Measurements from ENCODE around the gene TTK. TPM values are rescaled to one million over a fixed set of nuclear protein-coding genes. Genes with fewer than 3 reads are reported as not detected.
"Not testable (repeated sequence)": the region's sequence is repeated elsewhere in the genome, so short reads cannot be mapped to it uniquely, and the experiment has no call there.

TTK gene
- total RNA-seq, 1 donor from 2014 or later: not detected

- intact Hi-C loops (cut with DNase I): no loop called here
- no peak for TF ChIP-seq CTCF (IDR thresholded peaks at IDR 0.05)
- H3K27me3 ChIP-seq: no peaks in the 10 kb centered on the region
- no peak overlapping the region for H3K4me3 ChIP-seq
- no peaks in the 10 kb centered on the region for H3K36me3 ChIP-seq
- no peaks in the 10 kb centered on the region for H3K9me3 ChIP-seq
- no peaks in the 10 kb centered on the region for H3K4me1 ChIP-seq
- H3K27ac ChIP-seq: no peak overlapping the region
- DNase-seq (ENCODE audit: low spot score in 2 of 2): no peak
Observed at GRCh38 chr6:80020381-80021120, 16.1 kb downstream of the TTK start.

DNA sequence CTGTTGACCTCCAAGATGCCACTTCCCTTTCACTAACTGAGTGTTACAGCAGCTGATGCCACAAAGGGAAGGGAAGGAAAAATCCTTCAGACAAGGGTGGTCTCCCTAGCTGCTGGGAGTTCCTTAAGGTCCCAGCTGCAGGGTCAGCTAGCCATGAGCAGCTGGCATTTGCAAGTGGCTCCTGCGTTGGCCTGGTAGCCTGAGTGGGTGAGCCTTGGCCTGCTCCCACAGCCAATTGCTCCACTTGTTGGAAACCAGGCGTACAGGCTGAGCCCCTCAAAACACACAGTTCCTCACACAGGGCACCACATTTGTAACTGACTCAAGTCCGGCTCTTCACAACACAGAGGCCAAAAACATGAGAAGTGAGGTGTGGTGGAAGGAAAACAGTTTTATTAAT lies 16.7 kb downstream of the TTK start:
- intact Hi-C loops (cut with DNase I): no loop called here
- no peak overlapping the region for H3K27ac ChIP-seq
- no peaks in the 10 kb centered on the region for H3K9me3 ChIP-seq
- no peak for DNase-seq (ENCODE audit: low spot score in 2 of 2)
- H3K4me3 ChIP-seq: no peak overlapping the region
- H3K36me3 ChIP-seq: no peaks in the 10 kb centered on the region
- no peak for TF ChIP-seq CTCF (IDR thresholded peaks at IDR 0.05)
- H3K27me3 ChIP-seq: no peaks in the 10 kb centered on the region
- H3K4me1 ChIP-seq: no peaks in the 10 kb centered on the region

- Histone ChIP-seq H3K9me3 (no peaks in the 10 kb centered on the region), H3K27me3 (no peaks in the 10 kb centered on the region), H3K36me3 (no peaks in the 10 kb centered on the region), H3K4me1 (no peaks in the 10 kb centered on the region), H3K4me3 (no peak overlapping the region), H3K27ac (no peak overlapping the region)
- TF ChIP-seq CTCF (IDR thresholded peaks at IDR 0.05): no peak
- no peak for DNase-seq (ENCODE audit: low spot score in 2 of 2)
- intact Hi-C loops (cut with DNase I): no loop called here
Observed at GRCh38 chr6:80021591-80021990, 17.1 kb downstream of the TTK start.

DNA sequence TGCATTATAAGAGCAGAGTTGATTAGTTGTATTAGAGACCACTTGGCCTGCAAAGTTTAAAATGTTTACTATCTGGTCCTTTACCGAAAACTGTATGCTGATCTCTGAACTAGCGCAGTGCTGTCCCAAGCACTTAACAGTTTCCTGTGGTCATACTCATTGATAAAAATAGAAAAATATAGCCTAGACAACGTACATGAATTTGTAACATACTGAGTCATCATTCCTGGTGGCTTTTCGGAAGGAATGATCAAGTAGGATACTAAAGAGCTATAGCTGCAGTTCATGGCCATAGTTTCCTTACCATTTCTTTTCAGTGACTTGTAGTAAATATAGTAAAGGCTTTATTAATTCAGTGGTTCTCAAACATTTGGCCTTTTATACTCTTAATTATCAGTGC lies 18.4 kb downstream of the TTK start:
- DNase-seq (ENCODE audit: low spot score in 2 of 2): no peak
- TF ChIP-seq CTCF (IDR thresholded peaks at IDR 0.05): no peak
- Histone ChIP-seq H3K4me3 (no peak overlapping the region), H3K36me3 (no peaks in the 10 kb centered on the region), H3K27me3 (no peaks in the 10 kb centered on the region), H3K27ac (no peak overlapping the region), H3K9me3 (no peaks in the 10 kb centered on the region), H3K4me1 (no peaks in the 10 kb centered on the region)
- intact Hi-C loops (cut with DNase I): no loop called here

DNA sequence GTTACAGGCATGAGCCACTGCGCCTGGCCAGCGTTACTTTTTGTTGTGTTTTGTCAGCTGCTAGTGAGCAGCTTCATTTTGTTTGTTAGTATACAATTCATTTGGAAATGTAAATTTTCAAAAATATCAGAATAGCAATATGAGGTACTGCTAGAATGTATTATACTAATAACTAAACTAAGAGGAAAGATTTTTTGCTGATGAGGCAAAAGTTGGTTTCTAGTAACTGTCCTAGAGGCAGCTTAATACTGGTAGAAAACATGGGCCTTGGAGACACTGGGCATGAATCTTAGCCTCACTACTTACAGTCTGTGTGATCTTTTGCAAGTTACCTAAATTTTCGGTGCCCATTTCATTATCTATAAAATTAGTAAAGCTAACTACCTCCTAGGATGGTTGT lies 24.1 kb downstream of the TTK start:
- intact Hi-C loops (cut with DNase I): no loop called here
- H3K27ac ChIP-seq: no peak overlapping the region
- no peaks in the 10 kb centered on the region for H3K27me3 ChIP-seq
- no peaks in the 10 kb centered on the region for H3K4me1 ChIP-seq
- no peak overlapping the region for H3K4me3 ChIP-seq
- no peak for TF ChIP-seq CTCF (IDR thresholded peaks at IDR 0.05)
- no peaks in the 10 kb centered on the region for H3K36me3 ChIP-seq
- H3K9me3 ChIP-seq: no peaks in the 10 kb centered on the region
- DNase-seq (ENCODE audit: low spot score in 2 of 2): no peak

- no peak overlapping the region for H3K27ac ChIP-seq
- H3K27me3 ChIP-seq: no peaks in the 10 kb centered on the region
- no peak overlapping the region for H3K4me3 ChIP-seq
- no peaks in the 10 kb centered on the region for H3K36me3 ChIP-seq
- no peak for DNase-seq (ENCODE audit: low spot score in 2 of 2)
- H3K9me3 ChIP-seq: no peaks in the 10 kb centered on the region
- TF ChIP-seq CTCF (IDR thresholded peaks at IDR 0.05): no peak
- intact Hi-C loops (cut with DNase I): no loop called here
- H3K4me1 ChIP-seq: no peaks in the 10 kb centered on the region
Observed at GRCh38 chr6:80029470-80029869, 25.0 kb downstream of the TTK start.

DNA sequence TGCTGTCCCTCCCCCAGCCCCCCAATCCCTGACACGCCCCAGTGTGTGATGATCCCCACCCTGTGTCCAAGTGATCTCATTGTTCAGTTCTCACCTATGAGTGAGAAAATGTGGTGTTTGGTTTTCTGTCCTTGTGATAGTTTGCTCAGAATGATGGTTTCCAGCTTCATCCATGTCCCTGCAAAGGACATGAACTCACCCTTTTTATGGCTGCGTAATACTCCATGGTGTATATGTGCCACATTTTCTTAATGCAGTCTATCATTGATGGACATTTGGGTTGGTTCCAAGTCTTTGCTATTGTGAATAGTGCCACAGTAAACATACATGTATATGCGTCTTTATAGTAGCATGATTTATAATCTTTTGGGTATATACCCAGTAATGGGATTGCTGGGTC lies 43.8 kb downstream of the TTK start:
- DNase-seq (ENCODE audit: low spot score in 2 of 2): not testable (repeated sequence)

More for the DNA sequence above, 43.8 kb downstream of the TTK start:
- H3K4me3 ChIP-seq; intact Hi-C loops (cut with DNase I); H3K4me1 ChIP-seq; H3K9me3 ChIP-seq; H3K27ac ChIP-seq; H3K36me3 ChIP-seq; H3K27me3 ChIP-seq: not testable (repeated sequence)
